Esophagus muscularis mucosa (tissue), 3 donors: ENCODE data around the gene AFG1L.

Experiments
- POLR2A ChIP-seq: fragments of 450-650 bp; IDR thresholded peaks from one replicate; pipeline ENCODE4 v1.6.1; 2017; ENCODE audit warnings: antibody characterized with exemption, moderate library complexity, mild to moderate bottlenecking, low read depth
- POLR2AphosphoS5 ChIP-seq, 2 donors: sonication (generic); formaldehyde crosslinking; IDR thresholded peaks; one replicate each; pipeline ENCODE4 v1.6.1; 2017; ENCODE audit warnings: antibody characterized with exemption in 2 of 2
- TF ChIP-seq, protein P1 (sequence below), 3 experiments: fragments of 200-600 bp in 2 of 3; fragments of 450-650 bp in 1 of 3; sonication (generic) in 2 of 3; IDR thresholded peaks; one replicate each; pipeline ENCODE4 v1.5.1; 2017 to 2019; ENCODE audit warnings: antibody characterized with exemption in 3 of 3, mild to moderate bottlenecking in 2 of 3, moderate library complexity in 1 of 3

DNA sequence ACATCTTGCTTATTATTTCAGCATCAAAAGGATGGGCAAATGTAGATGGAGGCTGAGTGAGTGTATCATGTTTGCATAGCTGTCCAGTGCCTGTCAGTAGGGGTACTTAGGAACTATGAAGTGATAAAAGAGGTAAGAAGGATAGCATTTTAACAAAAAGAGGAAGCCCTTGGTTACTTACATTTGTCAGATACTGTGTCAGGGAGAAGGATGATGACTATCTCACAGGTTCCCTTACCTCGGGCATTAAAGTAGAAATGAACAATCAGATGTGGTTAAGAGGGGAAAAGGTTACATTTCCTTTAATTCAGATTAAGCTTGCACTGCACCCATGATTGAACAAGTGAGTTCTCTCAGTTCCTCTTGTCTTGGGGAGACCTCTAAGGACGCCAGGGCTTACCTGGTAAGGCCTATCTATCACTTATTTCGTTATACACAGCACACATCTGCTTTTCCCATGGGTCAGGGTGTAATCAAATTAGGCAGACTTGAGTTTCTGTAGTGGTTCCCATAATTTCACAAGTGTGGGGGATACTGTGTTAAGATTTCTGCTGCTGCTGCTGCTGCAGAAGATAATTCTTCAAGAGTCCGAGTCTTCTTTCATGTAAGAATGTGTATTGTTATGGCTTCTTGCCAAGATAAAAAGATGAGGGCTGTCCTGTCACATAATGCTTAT is 270.4 kb downstream of the AFG1L start:
- TF ChIP-seq, protein P1, sequence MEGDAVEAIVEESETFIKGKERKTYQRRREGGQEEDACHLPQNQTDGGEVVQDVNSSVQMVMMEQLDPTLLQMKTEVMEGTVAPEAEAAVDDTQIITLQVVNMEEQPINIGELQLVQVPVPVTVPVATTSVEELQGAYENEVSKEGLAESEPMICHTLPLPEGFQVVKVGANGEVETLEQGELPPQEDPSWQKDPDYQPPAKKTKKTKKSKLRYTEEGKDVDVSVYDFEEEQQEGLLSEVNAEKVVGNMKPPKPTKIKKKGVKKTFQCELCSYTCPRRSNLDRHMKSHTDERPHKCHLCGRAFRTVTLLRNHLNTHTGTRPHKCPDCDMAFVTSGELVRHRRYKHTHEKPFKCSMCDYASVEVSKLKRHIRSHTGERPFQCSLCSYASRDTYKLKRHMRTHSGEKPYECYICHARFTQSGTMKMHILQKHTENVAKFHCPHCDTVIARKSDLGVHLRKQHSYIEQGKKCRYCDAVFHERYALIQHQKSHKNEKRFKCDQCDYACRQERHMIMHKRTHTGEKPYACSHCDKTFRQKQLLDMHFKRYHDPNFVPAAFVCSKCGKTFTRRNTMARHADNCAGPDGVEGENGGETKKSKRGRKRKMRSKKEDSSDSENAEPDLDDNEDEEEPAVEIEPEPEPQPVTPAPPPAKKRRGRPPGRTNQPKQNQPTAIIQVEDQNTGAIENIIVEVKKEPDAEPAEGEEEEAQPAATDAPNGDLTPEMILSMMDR (IDR thresholded peaks at IDR 0.05) = no peak
- TF ChIP-seq POLR2A (no peak), POLR2AphosphoS5 (IDR thresholded peaks at IDR 0.05) (no peak)
